ENCODE measurements around the gene ZNF654.

Gene ZNF654

GRCh38 chr3:88189361-88189810, 130.3 kb downstream of the ZNF654 start:
- no peak for DNase-seq (ENCODE audit: low read depth, low spot score)
- H3K27ac ChIP-seq = no peak overlapping the region

- no peak for DNase-seq (ENCODE audit: low read depth, low spot score)
- H3K27ac ChIP-seq = no peak overlapping the region
Measured at GRCh38 chr3:88191872-88192409, 132.9 kb downstream of the ZNF654 start.

- no peak overlapping the region for H3K27ac ChIP-seq
- no peak for DNase-seq (ENCODE audit: low read depth, low spot score)
Measured at GRCh38 chr3:88192631-88193030, 133.6 kb downstream of the ZNF654 start.

Data from epithelial cell of prostate (primary cell).